HS-27A (cell line): ENCODE results near the gene TNRC18.

ENCODE experiments used
- DNase-seq: peaks from one replicate; pipeline ENCODE4 v3.0.0-alpha.2; 2012; ENCODE audit warnings: low read depth, missing footprints

TNRC18 gene

GRCh38 chr7:5451391-5451790 lies 27.8 kb upstream of the TNRC18 start:
- DNase-seq, result no peak

- DNase-seq, result no peak
Measured at GRCh38 chr7:5450549-5451327, 27.1 kb upstream of the TNRC18 start.

GRCh38 chr7:5448378-5449037 lies 24.9 kb upstream of the TNRC18 start:
- DNase-seq, result no peak

GRCh38 chr7:5445981-5446594 lies 22.5 kb upstream of the TNRC18 start:
- DNase-seq, result no peak

GRCh38 chr7:5443678-5444077 lies 20.0 kb upstream of the TNRC18 start:
- DNase-seq, result no peak

- no peak for DNase-seq
Measured at GRCh38 chr7:5442757-5443305, 19.2 kb upstream of the TNRC18 start.

- DNase-seq, result no peak
Measured at GRCh38 chr7:5441840-5442503, 18.3 kb upstream of the TNRC18 start.

GRCh38 chr7:5439572-5440496 lies 16.2 kb upstream of the TNRC18 start:
- DNase-seq, result no peak

- no peak for DNase-seq
Measured at GRCh38 chr7:5439209-5439571, 15.6 kb upstream of the TNRC18 start.

- DNase-seq, result no peak
Measured at GRCh38 chr7:5437987-5438386, 14.4 kb upstream of the TNRC18 start.

GRCh38 chr7:5437348-5437892 lies 13.8 kb upstream of the TNRC18 start:
- DNase-seq, result no peak

- no peak for DNase-seq
Measured at GRCh38 chr7:5436003-5436678, 12.5 kb upstream of the TNRC18 start.

- DNase-seq, result no peak
Measured at GRCh38 chr7:5435291-5436002, 11.8 kb upstream of the TNRC18 start.

- no peak for DNase-seq
Measured at GRCh38 chr7:5433181-5433580, 9.5 kb upstream of the TNRC18 start.

GRCh38 chr7:5432691-5433090 lies 9.1 kb upstream of the TNRC18 start:
- no peak for DNase-seq

GRCh38 chr7:5431560-5432015 lies 8.0 kb upstream of the TNRC18 start:
- DNase-seq, result no peak

- no peak for DNase-seq
Measured at GRCh38 chr7:5430612-5430947, 6.9 kb upstream of the TNRC18 start.

GRCh38 chr7:5429857-5430611 lies 6.4 kb upstream of the TNRC18 start:
- DNase-seq, result no peak

GRCh38 chr7:5429253-5429856 lies 5.7 kb upstream of the TNRC18 start:
- DNase-seq, result no peak
